ENCODE measurements around the gene ADARB1.

Gene ADARB1

DNA sequence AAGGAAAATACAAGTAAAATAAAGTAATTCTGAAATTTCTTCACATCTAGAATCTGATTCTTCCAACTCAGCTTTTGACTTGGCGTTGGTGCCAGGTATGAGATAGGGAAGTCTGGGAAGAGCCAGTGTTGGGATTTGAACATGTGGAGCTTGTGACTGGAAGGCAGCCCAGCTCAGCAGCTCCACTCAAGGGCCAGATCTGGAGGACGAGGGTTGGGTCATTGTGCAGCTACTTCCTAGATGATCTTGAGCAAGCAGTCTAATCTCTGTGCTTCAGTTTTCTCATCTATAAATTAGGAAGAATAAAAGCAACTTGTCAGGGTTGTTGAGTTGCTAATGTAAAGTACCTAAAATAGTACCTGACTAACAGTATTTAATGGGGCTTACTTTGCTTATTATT is 5.0 kb downstream of the ADARB1 start:
- DNase-seq: no peak

DNA sequence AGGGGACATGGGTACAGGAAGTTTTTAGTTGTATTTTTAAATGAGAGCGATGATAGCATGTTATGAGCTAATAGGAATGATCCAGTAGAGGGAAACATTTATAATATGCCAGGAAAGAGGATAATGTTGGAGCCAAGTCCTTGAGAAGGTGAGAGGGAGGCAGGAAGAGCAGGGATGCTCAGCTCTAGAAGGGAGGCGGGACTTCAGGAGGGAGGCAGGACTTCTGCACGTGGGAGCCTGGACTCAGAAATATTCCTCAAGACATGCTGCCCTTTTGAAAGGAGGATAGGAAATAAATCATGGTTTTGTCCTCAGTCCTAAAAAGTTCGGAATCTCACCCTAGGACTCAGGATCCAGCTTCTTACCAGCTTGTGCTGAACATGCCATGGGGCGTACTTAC is 5.9 kb downstream of the ADARB1 start:
- DNase-seq: no peak

DNA sequence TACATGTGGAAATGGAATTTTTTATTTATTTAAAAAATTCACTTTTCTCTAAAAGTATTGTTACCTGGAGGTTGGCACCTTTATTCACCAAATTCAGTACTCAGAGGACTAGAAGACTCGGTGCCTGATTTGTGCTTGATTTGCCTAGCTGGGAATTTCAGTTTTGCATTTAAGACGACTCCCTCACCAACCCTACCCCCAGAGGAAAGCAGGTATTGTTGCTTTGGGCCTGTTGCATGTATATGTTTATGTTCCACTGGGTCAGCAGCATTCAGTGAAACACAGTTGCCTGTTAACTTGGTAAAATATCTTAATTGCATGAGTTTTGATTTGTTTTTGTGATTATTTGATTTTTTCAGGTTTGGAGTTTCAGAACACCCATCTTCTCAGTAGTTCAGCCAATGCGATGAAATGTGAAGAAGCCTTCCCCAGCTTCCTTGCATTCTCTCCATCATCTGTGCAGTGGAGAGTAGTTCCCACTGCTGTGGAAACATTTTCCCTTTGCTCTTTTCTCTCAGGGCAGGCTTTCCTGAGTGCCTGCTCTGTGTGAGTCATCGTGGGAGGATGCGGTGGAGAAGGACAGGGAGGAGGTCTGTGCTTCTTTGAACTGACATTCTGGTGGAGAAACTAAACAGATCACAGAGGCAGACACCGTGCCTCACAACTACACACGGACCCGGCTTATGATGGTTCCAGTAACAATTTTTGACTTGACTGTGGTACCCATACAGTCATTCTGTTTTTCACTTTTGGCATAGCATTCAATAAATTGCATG is 6.4 kb downstream of the ADARB1 start:
- no peak for DNase-seq

DNA sequence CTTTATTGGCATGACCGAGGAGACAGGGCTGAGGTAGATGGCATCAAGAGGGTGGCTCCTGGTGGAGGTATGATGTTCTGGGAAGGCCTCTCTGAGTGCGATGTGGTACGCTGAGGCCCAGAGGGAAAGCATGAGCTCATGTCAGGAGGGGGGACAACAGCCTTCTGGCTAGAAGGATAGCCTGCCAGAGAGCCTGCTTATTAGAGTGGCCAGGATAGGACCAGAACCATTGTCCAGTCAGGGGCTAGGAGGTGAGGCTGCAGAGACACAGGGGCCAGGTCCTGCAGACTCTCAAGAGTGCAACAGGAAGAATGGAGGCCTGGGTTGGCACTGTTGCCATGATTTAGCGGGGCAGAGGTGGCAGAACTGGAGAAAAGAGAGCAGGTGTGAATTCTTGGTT is 7.3 kb downstream of the ADARB1 start:
- DNase-seq: no peak

DNA sequence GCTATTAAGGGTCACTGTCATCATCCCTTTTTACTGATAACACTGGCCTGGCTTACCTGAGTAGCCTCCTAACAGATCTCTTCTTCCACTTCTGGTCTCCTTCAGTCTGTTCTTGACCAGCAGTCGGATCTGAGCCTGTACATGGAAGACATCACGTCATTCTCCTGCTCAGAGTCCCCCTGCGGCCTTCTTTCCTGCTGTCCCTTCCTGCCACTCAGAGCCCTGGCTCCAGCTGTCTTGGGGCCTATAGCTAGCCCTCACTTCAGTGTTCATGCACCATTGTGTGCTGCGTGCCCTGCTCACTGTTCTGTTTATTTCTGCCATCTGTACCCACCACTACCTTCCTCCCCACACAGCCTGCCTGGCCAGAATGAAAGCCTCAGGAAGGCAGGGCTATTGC is 8.4 kb downstream of the ADARB1 start:
- DNase-seq: no peak

DNA sequence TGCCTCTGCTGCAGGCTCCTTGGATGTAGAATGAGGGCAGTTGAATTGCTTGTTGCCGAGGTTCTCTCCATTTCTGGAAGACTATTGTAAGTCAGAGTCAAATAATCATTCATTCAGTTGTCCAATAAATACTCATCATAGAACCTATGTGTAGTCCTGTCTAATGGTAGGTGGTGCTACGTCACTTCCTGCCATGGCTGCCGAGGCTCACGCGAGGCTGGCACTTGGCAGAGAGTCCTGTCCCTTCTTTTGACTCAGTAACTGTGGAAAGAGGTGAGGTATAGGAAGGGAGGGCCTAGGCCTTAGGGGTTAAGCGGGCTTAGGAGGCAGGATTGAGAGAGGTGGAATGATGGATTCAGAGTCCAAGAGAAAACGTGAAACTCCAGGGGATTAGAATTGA is 9.7 kb downstream of the ADARB1 start:
- DNase-seq: no peak

DNA sequence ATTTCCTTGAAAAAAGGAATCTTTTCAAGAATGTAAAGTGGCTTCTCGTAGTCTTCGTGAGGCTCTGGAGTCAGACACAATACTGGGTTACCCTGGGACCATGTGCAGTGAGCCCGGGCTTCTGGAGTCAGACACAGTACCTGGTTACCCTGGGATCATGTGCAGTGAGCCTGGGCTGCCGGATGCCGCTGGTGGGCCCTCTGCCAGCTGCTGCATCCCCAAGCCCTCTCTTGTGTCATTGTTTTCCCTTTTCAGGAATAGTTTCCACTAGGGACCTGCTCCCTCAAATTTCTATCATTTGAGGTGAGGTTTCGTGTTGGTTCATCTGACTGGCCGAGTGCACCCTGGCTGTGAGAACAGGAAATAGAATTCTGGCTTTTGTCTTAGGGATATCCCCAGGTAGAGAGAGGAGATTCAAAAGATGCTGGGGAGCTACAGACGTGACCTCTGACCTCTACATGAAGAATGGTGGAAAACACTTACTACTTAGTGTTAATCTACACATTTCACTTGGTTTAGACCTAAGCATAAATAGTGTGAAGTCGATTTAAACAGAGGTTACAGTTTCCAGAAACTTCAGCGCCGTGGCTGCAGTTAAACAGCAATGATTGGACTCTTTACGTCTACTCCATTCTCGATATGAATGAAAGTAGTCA is 10.6 kb downstream of the ADARB1 start:
- no peak for DNase-seq

DNA sequence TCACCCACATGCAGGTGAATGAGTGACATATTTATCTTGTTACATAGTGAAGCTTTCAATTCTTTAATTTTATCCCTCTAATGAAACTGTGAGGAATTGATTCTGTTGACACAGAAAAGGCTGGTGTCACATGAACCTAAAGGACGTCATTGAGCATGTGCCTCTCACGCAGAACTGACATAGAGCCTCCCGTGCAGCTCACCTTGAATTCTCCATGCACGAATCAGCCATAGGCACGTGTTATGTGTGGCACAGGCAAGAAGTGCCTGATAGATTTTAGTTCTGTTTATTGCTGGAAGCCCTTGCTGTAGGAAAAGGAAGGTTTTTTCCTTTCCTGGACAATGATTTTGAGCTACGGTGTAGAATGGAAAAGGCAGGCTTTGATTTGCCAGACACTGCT is 11.3 kb downstream of the ADARB1 start:
- DNase-seq: no peak

DNA sequence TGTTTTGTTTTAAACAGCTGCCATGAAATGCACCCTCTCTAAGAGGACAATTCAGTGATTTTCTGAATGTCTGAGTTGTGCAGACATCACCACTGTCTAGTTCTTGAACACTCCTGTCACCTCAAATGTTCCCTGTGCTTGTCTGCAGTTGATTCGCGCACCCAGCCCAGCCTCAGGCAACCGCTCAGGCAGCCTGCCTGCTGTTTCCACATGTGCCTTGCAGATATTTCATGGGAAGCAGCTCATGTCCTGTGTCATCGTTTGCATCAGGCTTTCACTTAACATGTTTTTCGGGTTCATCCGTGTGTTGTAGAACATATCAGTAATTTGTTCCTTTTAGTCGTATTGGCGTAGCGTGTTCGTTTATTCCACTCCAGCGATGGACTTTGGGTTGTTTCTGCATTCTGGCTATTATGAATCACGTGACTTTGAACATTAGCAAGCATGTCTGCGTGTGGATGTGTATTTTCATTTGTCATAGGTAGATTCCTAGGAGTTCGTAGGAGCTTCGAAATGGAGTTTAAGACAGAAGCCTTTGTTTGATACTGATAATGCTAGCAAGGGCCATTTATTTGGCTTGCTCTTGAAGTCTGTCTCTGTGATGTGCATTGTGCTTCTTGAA is 12.1 kb downstream of the ADARB1 start:
- no peak for DNase-seq

DNA sequence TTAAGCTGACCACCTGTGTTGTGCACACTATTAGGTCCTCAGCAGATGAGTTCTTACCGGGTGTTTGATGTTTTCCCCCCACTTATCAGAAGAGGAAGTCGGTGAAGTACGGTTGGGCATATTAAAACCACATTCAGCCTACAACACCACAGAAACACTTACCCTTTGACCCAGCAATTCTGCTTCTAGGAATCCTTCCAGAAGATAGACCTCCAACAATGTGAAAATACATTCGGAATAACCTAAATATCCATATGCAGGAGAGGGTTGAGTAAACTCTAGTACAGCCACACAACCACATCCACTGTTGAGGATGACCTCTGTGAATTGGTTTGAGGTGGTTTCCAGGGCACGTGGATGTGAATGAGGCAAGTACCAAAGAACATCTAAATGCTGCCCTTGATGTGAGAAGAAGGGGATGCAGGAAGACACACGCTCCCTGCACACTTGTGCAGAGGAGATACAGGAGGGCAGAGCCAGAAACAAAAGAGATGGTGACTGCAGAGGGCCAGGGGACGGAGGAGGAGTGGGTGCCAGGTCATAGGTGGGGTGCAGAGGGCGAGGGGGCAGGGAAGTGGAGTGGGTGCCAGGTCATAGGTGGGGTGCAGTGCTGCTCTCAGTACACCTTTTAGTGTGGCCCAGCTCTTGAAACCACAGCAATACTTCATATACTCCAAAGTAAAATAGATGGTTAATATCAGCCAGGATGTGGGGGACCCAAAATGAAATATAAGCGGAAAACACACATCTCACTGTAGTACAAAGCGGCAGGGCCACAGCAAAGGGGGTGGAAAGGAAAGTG is 12.8 kb downstream of the ADARB1 start:
- no peak for DNase-seq

DNA sequence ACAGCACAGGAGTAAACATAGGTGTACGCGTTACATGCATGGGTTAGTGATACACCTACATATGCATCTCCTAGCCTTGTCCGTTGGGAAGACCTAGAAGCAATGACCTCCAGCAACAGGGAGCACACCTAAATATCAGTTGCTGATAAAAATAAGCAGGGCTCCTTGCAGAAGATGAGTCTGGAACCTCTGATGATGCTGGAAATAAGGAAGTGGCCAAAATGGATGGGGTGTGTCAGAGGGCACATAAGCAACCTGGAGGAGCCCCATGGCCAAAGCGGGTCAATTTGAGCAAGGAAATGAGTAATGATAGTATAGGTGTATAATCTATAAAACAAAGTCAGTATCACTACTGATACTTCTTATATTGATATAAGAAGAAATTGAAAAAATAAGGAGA is 13.7 kb downstream of the ADARB1 start:
- no peak for DNase-seq

DNA sequence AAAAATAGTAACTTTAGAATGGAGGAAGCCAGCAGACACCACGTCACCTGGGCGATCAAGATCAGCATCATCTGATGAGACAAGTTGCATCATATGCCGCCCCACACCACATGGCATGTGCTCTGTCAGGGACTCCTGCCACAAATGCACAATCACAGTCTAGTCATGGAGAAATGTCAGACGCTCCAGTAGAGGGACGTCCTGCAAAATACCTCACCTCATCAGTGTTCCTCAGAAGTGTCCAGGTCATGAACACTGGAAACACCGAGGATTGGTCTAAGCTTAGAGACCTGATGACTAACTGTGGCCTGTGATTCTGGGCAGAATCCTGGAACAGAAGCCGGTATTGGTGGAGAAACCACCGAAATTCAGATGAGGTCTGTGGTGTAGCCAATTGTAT is 14.3 kb downstream of the ADARB1 start:
- DNase-seq: no peak

DNA sequence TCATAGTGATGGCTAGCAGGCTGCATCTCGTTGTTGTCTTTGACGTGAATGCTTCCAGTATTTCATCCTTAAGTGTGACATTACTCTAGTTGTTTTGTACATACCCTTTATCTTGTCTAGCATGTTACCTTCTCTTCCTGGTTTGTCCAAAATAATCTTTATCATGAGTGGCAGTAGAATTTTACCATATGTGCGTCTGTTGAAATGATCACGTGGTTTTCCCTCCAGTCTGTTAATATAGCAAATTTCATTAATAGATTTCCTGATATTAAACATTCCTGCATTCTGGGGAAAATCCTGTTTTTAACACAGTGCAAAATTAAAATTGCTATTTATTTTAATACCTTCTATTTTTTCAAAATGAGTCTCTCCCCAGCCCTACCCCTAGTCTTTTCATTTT is 15.6 kb downstream of the ADARB1 start:
- DNase-seq: no peak

DNA sequence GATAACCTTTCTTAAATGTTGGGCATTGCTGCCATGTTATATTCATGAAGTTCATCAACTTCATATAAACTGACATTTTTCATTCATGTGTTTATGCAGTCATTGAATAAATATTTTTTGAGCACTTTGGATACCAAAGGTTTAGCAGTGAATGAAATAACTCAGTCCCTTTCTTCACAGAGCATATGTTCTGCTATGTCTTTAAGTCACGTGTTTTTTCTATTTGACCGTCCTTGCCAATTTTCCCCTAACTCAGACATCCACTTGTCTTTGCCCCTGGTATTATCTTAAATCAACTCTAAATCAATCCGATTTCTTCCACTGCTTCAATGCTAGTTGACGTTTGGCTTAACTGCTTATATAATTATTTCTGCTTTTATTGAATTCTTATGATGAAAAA is 16.6 kb downstream of the ADARB1 start:
- DNase-seq: no peak

DNA sequence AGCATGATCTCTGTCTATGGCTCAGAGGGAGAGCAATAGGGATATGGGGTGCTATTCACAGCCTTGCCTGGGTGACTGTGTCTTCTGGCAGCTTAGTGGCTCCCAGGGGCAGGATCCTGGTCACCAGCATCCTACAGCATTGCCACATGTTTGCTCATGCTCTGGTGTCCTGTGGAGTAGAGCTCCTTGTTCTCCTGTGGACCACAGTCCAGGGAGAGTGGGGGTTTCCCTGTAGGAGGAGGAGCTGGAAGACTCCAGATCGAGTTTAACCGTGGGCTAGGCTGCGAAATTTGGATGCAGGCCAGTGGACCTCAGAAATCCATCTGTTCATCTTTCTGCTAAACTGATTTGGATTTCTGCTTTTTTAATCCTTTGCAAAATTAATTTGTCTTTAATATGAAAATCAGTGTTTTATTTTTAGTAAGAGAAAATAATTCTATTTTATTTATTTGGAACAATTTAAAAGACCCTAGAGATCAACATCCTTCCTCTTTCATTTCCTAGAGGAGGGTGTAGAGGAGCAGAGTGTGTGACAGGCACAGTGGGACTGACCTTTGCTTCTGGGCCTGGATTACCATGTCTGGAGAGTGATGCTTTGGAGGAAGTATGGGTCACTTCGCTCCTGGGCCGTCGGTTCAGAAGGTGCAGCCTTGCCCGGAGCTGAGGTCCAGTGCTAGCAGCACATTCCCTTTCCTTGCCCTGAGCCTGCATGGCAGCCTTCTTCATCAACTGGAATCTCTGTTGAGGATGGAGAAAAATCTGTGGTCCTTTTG is 17.4 kb downstream of the ADARB1 start:
- no peak for DNase-seq

DNA sequence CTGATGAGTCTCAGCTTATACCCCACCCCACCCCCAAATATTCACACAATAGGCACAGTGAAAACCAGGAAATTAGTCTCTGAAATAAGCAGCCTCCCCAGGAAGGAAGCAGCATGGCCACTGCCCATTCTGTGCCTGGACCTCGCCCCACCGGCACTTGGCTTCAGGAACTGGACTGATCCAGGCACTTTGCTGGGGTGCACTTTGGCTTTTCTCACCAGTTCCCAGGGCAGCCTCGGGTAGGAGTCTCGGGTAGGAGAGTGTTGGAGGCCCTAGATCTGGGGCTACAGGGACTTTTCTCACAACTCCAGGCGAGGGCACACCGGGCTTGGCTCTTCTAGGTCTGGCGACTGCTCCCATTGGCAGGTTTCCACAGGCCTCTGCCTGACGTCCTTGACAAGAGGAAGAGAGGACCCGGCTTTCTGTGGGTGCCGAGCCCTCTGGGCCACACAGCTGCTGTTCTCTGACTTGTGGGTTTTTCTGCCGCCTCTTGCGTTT is 18.7 kb downstream of the ADARB1 start:
- DNase-seq: no peak

DNA sequence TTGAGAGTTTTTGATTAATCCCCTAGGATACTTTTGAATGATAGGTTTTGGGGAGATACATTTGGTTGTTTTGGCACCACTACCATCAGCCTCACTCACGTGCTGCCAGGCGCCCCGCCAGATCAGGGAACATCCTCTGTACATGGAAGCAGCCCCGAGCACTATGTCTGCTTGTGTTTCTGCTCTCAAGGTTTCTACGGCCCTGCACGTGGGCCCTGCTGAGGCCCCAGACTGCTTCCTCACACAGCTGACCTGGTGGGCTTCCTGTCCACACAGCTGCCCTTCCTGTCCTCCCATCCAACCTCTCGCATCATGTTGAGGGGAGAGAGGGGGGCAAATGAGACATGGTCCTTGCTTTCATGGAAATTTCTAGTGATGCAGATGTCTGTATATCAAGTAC is 20.0 kb downstream of the ADARB1 start:
- DNase-seq: no peak

DNA sequence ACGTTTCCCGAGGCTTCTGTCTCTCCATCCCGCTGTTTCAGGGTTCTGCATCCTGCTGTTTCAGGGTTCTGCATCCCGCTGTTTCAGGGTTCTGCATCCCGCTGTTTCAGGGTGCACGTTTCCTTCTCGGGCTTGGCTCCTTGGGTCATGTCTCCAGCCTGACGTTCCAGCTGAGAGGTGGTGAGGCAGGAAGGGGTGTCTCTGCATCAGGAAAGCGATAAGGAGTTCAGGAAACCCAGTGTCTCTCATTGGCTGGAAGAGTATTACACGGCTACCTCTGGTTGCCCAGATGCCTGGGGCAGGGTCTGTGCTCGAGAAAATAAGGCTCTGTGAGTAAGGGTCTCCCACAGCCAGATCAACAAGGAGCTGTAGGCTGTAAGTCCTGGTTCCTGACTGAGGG is 21.1 kb downstream of the ADARB1 start:
- no peak for DNase-seq

DNA sequence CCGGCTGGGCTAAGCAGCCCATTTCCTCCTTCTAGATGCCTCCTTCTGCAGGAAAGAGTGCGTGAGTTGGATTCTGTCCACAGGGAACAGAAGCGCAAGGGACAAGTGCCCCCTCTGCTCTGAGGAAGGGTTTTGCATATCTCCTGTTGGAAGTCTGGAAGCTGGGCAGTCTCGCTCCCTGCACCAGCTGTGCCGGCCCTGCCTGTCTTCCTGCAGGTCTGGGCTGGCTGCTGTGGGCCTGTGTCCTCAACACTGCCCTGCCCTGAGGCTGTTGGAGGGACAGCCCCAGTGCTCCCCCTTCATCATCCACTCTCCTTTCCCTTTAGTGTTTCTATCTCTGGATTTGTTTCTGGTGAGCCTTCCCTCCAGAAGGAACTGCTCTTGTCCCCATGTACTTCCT is 21.8 kb downstream of the ADARB1 start:
- no peak for DNase-seq

DNA sequence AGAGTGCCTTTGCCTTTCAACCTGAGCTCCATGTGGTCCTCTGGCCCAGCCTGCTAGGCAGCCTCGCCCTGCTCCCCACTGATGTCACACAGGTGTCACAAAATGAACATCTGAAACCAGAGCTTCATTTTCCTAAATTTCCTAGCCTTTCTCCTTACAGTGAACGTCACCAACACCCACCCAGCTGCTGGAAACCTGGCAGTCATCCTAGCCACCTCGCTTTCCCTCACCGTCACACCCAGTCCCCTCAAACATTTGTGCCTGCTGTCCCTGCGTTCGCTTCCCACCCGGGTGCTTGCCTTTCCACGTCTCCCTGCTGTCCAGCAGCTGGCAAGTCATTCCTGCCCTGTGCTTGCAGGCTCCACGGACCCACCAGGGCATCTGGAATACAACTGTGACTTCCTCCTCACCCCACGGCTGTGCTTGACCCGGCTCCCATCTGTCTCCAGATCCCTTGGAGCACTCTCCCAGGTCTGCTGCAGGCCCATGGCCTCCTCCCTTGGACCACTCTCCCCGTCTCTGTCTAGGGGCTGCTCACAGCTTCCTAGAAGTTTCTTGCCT is 23.5 kb downstream of the ADARB1 start:
- no peak for DNase-seq

DNA sequence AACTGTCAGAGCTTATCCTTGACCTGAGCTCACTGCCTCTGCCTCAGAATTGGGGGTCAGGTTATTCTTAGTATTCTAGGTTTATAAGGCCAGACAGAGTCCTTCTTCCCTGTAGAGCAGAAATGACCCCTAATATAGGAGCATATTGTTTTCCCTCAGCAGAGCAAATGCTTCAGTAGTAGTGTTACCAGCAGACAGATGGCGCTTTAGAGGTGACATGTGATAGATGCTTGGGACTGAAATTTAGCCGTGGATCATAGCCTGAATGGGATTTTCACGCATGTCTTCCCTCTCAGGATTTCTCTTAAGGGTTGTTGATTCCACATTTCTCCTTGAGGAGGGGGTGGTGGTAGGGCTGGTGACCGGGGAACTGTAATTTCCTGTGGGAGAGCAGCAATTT is 24.5 kb downstream of the ADARB1 start:
- no peak for DNase-seq

DNA sequence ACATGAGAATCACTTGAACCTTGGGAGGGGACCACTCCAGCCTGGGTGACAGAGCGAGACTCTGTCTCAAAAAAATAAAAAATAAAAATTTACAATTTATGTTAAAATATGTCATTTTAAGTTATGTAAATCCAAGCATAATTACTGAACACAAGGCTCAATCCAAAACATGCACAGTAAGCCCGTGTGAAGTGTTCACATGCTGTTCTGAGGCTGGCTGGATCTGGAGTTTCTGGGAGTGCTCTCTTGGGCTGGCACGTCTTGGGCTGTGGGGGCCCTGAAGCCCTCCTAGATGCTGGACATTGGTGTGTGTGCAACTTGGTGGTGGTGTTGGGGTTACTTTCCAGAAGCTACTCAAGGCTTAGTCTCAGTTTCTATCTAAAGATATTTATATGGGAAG is 25.2 kb downstream of the ADARB1 start:
- no peak for DNase-seq
